Spinal cord (tissue), 10 donors: Measurements from ENCODE around the gene IGSF1. TPM values are rescaled to one million over a fixed set of nuclear protein-coding genes. Genes with fewer than 3 reads are reported as not detected.

Experiments
- DNase-seq, 6 donors: peaks; one replicate each; pipeline versions ENCODE4 v3.0.0 to v3.0.0-alpha.2; 2013 to 2015; ENCODE audit warnings: low spot score in 6 of 6, low read depth in 4 of 6
- H3K27ac ChIP-seq: one replicate; pipeline ENCODE4 v1.5.1; 2013; ENCODE audit warnings: low read depth, low read length, control low read depth
- H3K27me3 ChIP-seq: one replicate; pipeline ENCODE4 v1.6.1; 2013; ENCODE audit warnings: low read length; ENCODE audit not compliant: control insufficient read depth, insufficient read depth
- H3K36me3 ChIP-seq: one replicate; pipeline ENCODE4 v1.6.1; 2013; ENCODE audit warnings: low read length; ENCODE audit not compliant: control insufficient read depth, insufficient read depth
- H3K4me1 ChIP-seq: one replicate; pipeline ENCODE4 v1.6.1; 2013; ENCODE audit warnings: low read length; ENCODE audit not compliant: control insufficient read depth, insufficient read depth
- H3K4me3 ChIP-seq: one replicate; pipeline ENCODE4 v1.5.1; 2013; ENCODE audit warnings: low read depth, low read length, control low read depth
- H3K9me3 ChIP-seq: one replicate; pipeline ENCODE4 v1.6.1; 2013; ENCODE audit warnings: low read length; ENCODE audit not compliant: control insufficient read depth, insufficient read depth
- WGBS: methylation state at CpG from one replicate; pipeline ENCODE4 v1.1.5; 2013; ENCODE audit warnings: missing lambda C conversion rate; ENCODE audit not compliant: insufficient coverage; 5-methylcytosine and 5-hydroxymethylcytosine counted together
- long read RNA-seq, 4 donors: transcript quantifications; one replicate each; lab custom pipeline, GENCODE V29; 2026
- polyA plus RNA-seq, 2 donors: library from polyadenylated mRNA; unstranded; fragments of 120-200 nt; gene quantifications; one replicate each; pipeline ENCODE4 v1.2.1, GENCODE V29; 2013; ENCODE audit not compliant: insufficient read length in 2 of 2
- total RNA-seq, 2 donors: library from RNA; depleted of rRNA in 1 of 2; stranded (reverse); fragments of 120-200 nt in 1 of 2; fragments of >200 nt in 1 of 2; gene quantifications; one replicate each; pipeline versions ENCODE4 v1.2.3 to v1.2.4, GENCODE V29; 2013 to 2014
- donor health status: healthy.

Gene IGSF1
- 10 to 100 TPM in 1 of 2 donors, 1 to 10 TPM in 1; 9.3 to 12.3 TPM for total RNA-seq
- 10 to 100 TPM; 16.1 to 17.3 TPM for polyA plus RNA-seq
- long read RNA-seq, donor 1, partial matches to known transcripts = 0 of 1 reads
- long read RNA-seq, donor 1, other reads (novel, unspliced or antisense) = 0 of 1 reads
- long read RNA-seq, donor 2, partial matches to known transcripts = 5 of 5 reads
- long read RNA-seq, donor 2, other reads (novel, unspliced or antisense) = 0 of 5 reads
- long read RNA-seq, donor 3, partial matches to known transcripts = 0 of 3 reads
- long read RNA-seq, donor 3, other reads (novel, unspliced or antisense) = 0 of 3 reads
- long read RNA-seq, donor 4, partial matches to known transcripts = 0 of 3 reads
- long read RNA-seq, donor 4, other reads (novel, unspliced or antisense) = 0 of 3 reads

- no peak within 1 kb of the TSS for H3K27ac ChIP-seq
- DNase-seq = peak in 5 of 6 donors; percentile 27 to 81 (median 48)
- peak within 1 kb of the TSS; percentile 42 for H3K4me3 ChIP-seq
- peaks cover 12% of the 10 kb centered on the region for H3K4me1 ChIP-seq
- 25% methylated on average over 18 of the region's 32 CpGs for WGBS
- no peaks in the 10 kb centered on the region for H3K9me3 ChIP-seq
- H3K36me3 ChIP-seq = no peaks in the 10 kb centered on the region
- peaks cover 19% of the 10 kb centered on the region for H3K27me3 ChIP-seq
These were observed at the start of gene IGSF1 for GRCh38 chrX:131288738-131289511. Gene IGSF1 (minus strand): TSS chrX:131289306. CDS start chrX:131286674, 2,632 bp downstream.

GRCh38 chrX:131332331-131332730 is 43.2 kb upstream of the IGSF1 start:
- H3K4me3 ChIP-seq = no peak overlapping the region
- no peaks in the 10 kb centered on the region for H3K9me3 ChIP-seq
- no peaks in the 10 kb centered on the region for H3K4me1 ChIP-seq
- no peaks in the 10 kb centered on the region for H3K36me3 ChIP-seq
- no peak for DNase-seq
- no peak overlapping the region for H3K27ac ChIP-seq
- H3K27me3 ChIP-seq = no peaks in the 10 kb centered on the region
- WGBS = no CpG with 5 or more reads among the region's 3 CpGs

GRCh38 chrX:131331152-131331551 is 42.0 kb upstream of the IGSF1 start:
- Histone ChIP-seq H3K27me3 (no peaks in the 10 kb centered on the region), H3K9me3 (no peaks in the 10 kb centered on the region), H3K4me3 (no peak overlapping the region), H3K4me1 (no peaks in the 10 kb centered on the region), H3K36me3 (no peaks in the 10 kb centered on the region), H3K27ac (no peak overlapping the region)
- no peak for DNase-seq
- 47% methylated on average over 3 of the region's 6 CpGs for WGBS

- Histone ChIP-seq H3K9me3 (no peaks in the 10 kb centered on the region), H3K36me3 (no peaks in the 10 kb centered on the region), H3K4me1 (no peaks in the 10 kb centered on the region), H3K27me3 (no peaks in the 10 kb centered on the region), H3K4me3 (no peak overlapping the region), H3K27ac (no peak overlapping the region)
- DNase-seq = no peak
- WGBS = 60% methylated on average over 1 of the region's 3 CpGs
These were observed 41.6 kb upstream of the IGSF1 start for GRCh38 chrX:131330735-131331134.

- no peaks in the 10 kb centered on the region for H3K9me3 ChIP-seq
- H3K4me1 ChIP-seq = no peaks in the 10 kb centered on the region
- DNase-seq = no peak
- peaks cover 5% of the 10 kb centered on the region for H3K27me3 ChIP-seq
- no peaks in the 10 kb centered on the region for H3K36me3 ChIP-seq
- H3K27ac ChIP-seq = no peak overlapping the region
- H3K4me3 ChIP-seq = no peak overlapping the region
- 51% methylated on average over 3 of the region's 3 CpGs for WGBS
These were observed 33.5 kb upstream of the IGSF1 start for GRCh38 chrX:131322651-131323050.

GRCh38 chrX:131317326-131317725 is 28.2 kb upstream of the IGSF1 start:
- DNase-seq = peak in 1 of 6 donors; percentile 3
- no peak overlapping the region for H3K4me3 ChIP-seq
- no CpG with 5 or more reads among the region's 4 CpGs for WGBS
- H3K36me3 ChIP-seq = no peaks in the 10 kb centered on the region
- no peaks in the 10 kb centered on the region for H3K9me3 ChIP-seq
- H3K4me1 ChIP-seq = no peaks in the 10 kb centered on the region
- H3K27ac ChIP-seq = no peak overlapping the region
- H3K27me3 ChIP-seq = peaks cover 2% of the 10 kb centered on the region

- Histone ChIP-seq H3K4me1 (no peaks in the 10 kb centered on the region), H3K9me3 (no peaks in the 10 kb centered on the region), H3K36me3 (no peaks in the 10 kb centered on the region), H3K27ac (no peak overlapping the region), H3K27me3 (peaks cover 2% of the 10 kb centered on the region), H3K4me3 (no peak overlapping the region)
- WGBS = 40% methylated on average over 1 of the region's 1 CpG
- DNase-seq = no peak
These were observed 27.2 kb upstream of the IGSF1 start for GRCh38 chrX:131316260-131316659.

- no peak for DNase-seq
- Histone ChIP-seq H3K27ac (no peak overlapping the region), H3K27me3 (no peaks in the 10 kb centered on the region)
These were observed 19.9 kb upstream of the IGSF1 start for GRCh38 chrX:131308980-131309379.

GRCh38 chrX:131306601-131307000 is 17.5 kb upstream of the IGSF1 start:
- Histone ChIP-seq H3K27ac (no peak overlapping the region), H3K27me3 (no peaks in the 10 kb centered on the region), H3K36me3 (no peaks in the 10 kb centered on the region), H3K4me3 (no peak overlapping the region), H3K4me1 (no peaks in the 10 kb centered on the region), H3K9me3 (no peaks in the 10 kb centered on the region)
- WGBS = no CpG with 5 or more reads among the region's 1 CpG
- peak in 1 of 6 donors; percentile 21 for DNase-seq

More at GRCh38 chrX:131308980-131309379, 19.9 kb upstream of the IGSF1 start:
- Histone ChIP-seq H3K36me3 (no peaks in the 10 kb centered on the region), H3K4me3 (no peak overlapping the region), H3K4me1 (no peaks in the 10 kb centered on the region), H3K9me3 (no peaks in the 10 kb centered on the region)
